ENCODE data around the gene WDR45B.
A peak's percentile ranks its signal among the peaks of the same experiment; 100 is the strongest.

The WDR45B gene

GRCh38 chr17:82677353-82677925, 29.2 kb upstream of the WDR45B start:
- no peak for DNase-seq (ENCODE audit: low spot score)

- no peak for DNase-seq (ENCODE audit: low spot score)
These were observed 27.4 kb upstream of the WDR45B start for GRCh38 chr17:82675476-82676245.

GRCh38 chr17:82674656-82675475, 26.6 kb upstream of the WDR45B start:
- no peak for DNase-seq (ENCODE audit: low spot score)

- no peak for DNase-seq (ENCODE audit: low spot score)
These were observed 22.6 kb upstream of the WDR45B start for GRCh38 chr17:82670661-82671450.

GRCh38 chr17:82668631-82669099, 20.4 kb upstream of the WDR45B start:
- peak; percentile 73 for DNase-seq (ENCODE audit: low spot score)

- no peak for DNase-seq (ENCODE audit: low spot score)
These were observed 19.9 kb upstream of the WDR45B start for GRCh38 chr17:82668024-82668630.

GRCh38 chr17:82667668-82668000, 19.4 kb upstream of the WDR45B start:
- DNase-seq (ENCODE audit: low spot score) = no peak

GRCh38 chr17:82666931-82667667, 18.9 kb upstream of the WDR45B start:
- no peak for DNase-seq (ENCODE audit: low spot score)

GRCh38 chr17:82665891-82666290, 17.6 kb upstream of the WDR45B start:
- DNase-seq (ENCODE audit: low spot score) = no peak

GRCh38 chr17:82665217-82665616, 17.0 kb upstream of the WDR45B start:
- no peak for DNase-seq (ENCODE audit: low spot score)

GRCh38 chr17:82664701-82665182, 16.5 kb upstream of the WDR45B start:
- DNase-seq (ENCODE audit: low spot score) = no peak

- DNase-seq (ENCODE audit: low spot score) = no peak
These were observed 16.0 kb upstream of the WDR45B start for GRCh38 chr17:82664276-82664575.

GRCh38 chr17:82663381-82664275, 15.4 kb upstream of the WDR45B start:
- no peak for DNase-seq (ENCODE audit: low spot score)

GRCh38 chr17:82662711-82663261, 14.5 kb upstream of the WDR45B start:
- DNase-seq (ENCODE audit: low spot score) = no peak

- DNase-seq (ENCODE audit: low spot score) = no peak
These were observed 13.8 kb upstream of the WDR45B start for GRCh38 chr17:82661717-82662683.

GRCh38 chr17:82659886-82660285, 11.6 kb upstream of the WDR45B start:
- DNase-seq (ENCODE audit: low spot score) = no peak

- DNase-seq (ENCODE audit: low spot score) = no peak
These were observed 10.7 kb upstream of the WDR45B start for GRCh38 chr17:82658796-82659452.

- DNase-seq (ENCODE audit: low spot score) = no peak
These were observed 10.1 kb upstream of the WDR45B start for GRCh38 chr17:82658331-82658730.

Data from HuH-7 (cell line).